ENCODE data around the gene CLVS2.

GRCh38 chr6:123094795-123095194 lies 98.8 kb downstream of the CLVS2 start:
- TF ChIP-seq, protein P1, sequence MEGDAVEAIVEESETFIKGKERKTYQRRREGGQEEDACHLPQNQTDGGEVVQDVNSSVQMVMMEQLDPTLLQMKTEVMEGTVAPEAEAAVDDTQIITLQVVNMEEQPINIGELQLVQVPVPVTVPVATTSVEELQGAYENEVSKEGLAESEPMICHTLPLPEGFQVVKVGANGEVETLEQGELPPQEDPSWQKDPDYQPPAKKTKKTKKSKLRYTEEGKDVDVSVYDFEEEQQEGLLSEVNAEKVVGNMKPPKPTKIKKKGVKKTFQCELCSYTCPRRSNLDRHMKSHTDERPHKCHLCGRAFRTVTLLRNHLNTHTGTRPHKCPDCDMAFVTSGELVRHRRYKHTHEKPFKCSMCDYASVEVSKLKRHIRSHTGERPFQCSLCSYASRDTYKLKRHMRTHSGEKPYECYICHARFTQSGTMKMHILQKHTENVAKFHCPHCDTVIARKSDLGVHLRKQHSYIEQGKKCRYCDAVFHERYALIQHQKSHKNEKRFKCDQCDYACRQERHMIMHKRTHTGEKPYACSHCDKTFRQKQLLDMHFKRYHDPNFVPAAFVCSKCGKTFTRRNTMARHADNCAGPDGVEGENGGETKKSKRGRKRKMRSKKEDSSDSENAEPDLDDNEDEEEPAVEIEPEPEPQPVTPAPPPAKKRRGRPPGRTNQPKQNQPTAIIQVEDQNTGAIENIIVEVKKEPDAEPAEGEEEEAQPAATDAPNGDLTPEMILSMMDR (IDR thresholded peaks at IDR 0.05), result no peak
- TF ChIP-seq POLR2A (IDR thresholded peaks at IDR 0.05), result no peak
